ENCODE results near the gene TMEM131L.

GRCh38 chr4:153652051-153652784, 186.1 kb downstream of the TMEM131L start:
- TF ChIP-seq, protein P1, sequence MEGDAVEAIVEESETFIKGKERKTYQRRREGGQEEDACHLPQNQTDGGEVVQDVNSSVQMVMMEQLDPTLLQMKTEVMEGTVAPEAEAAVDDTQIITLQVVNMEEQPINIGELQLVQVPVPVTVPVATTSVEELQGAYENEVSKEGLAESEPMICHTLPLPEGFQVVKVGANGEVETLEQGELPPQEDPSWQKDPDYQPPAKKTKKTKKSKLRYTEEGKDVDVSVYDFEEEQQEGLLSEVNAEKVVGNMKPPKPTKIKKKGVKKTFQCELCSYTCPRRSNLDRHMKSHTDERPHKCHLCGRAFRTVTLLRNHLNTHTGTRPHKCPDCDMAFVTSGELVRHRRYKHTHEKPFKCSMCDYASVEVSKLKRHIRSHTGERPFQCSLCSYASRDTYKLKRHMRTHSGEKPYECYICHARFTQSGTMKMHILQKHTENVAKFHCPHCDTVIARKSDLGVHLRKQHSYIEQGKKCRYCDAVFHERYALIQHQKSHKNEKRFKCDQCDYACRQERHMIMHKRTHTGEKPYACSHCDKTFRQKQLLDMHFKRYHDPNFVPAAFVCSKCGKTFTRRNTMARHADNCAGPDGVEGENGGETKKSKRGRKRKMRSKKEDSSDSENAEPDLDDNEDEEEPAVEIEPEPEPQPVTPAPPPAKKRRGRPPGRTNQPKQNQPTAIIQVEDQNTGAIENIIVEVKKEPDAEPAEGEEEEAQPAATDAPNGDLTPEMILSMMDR (IDR thresholded peaks at IDR 0.05; ENCODE audit: low read length) = no peak
- TF ChIP-seq EZH2 (IDR thresholded peaks at IDR 0.05; ENCODE audit: borderline replicate concordance, low read length) = no peak

Measured in OCI-LY1 (cell line).